ENCODE measurements around the gene SLC16A5.
A peak's percentile ranks its signal among the peaks of the same experiment; 100 is the strongest.

Gene SLC16A5

GRCh38 chr17:75146592-75146991 lies 58.8 kb downstream of the SLC16A5 start:
- no peak overlapping the region for H3K4me3 ChIP-seq (replicated peaks; ENCODE audit: low read depth, low read length)
- DNase-seq (ENCODE audit: extremely low read depth, insufficient read length): no peak
- no peaks in the 10 kb centered on the region for H3K27me3 ChIP-seq (replicated peaks; ENCODE audit: control insufficient read depth, insufficient read depth, low read length)
- H3K36me3 ChIP-seq (ENCODE audit: control insufficient read depth, insufficient read depth, low read length): peaks cover 21% of the 10 kb centered on the region
- no peak for TF ChIP-seq CTCF (IDR thresholded peaks at IDR 0.05; ENCODE audit: insufficient read depth, low read length, poor library complexity, severe bottlenecking)

- DNase-seq (ENCODE audit: extremely low read depth, insufficient read length): no peak
- no peak for TF ChIP-seq CTCF (IDR thresholded peaks at IDR 0.05; ENCODE audit: insufficient read depth, low read length, poor library complexity, severe bottlenecking)
- H3K4me3 ChIP-seq (replicated peaks; ENCODE audit: low read depth, low read length): no peak overlapping the region
- no peaks in the 10 kb centered on the region for H3K27me3 ChIP-seq (replicated peaks; ENCODE audit: control insufficient read depth, insufficient read depth, low read length)
- H3K36me3 ChIP-seq (ENCODE audit: control insufficient read depth, insufficient read depth, low read length): peaks cover 21% of the 10 kb centered on the region
Measured at GRCh38 chr17:75147878-75148546, 60.3 kb downstream of the SLC16A5 start.

- H3K36me3 ChIP-seq (ENCODE audit: control insufficient read depth, insufficient read depth, low read length): peaks cover 6% of the 10 kb centered on the region
- H3K27me3 ChIP-seq (replicated peaks; ENCODE audit: control insufficient read depth, insufficient read depth, low read length): no peaks in the 10 kb centered on the region
- DNase-seq (ENCODE audit: extremely low read depth, insufficient read length): no peak
- H3K4me3 ChIP-seq (replicated peaks; ENCODE audit: low read depth, low read length): peak overlapping the region; percentile 93
- TF ChIP-seq CTCF (IDR thresholded peaks at IDR 0.05; ENCODE audit: insufficient read depth, low read length, poor library complexity, severe bottlenecking): no peak
Measured at GRCh38 chr17:75151930-75152329, 64.2 kb downstream of the SLC16A5 start.

- no peak for TF ChIP-seq CTCF (IDR thresholded peaks at IDR 0.05; ENCODE audit: insufficient read depth, low read length, poor library complexity, severe bottlenecking)
- Histone ChIP-seq H3K27me3 (replicated peaks; ENCODE audit: control insufficient read depth, insufficient read depth, low read length) (no peaks in the 10 kb centered on the region), H3K4me3 (replicated peaks; ENCODE audit: low read depth, low read length) (peak overlapping the region; percentile 93), H3K36me3 (ENCODE audit: control insufficient read depth, insufficient read depth, low read length) (peaks cover 2% of the 10 kb centered on the region; the same call in 1 of the 2 replicates)
- no peak for DNase-seq (ENCODE audit: extremely low read depth, insufficient read length)
Measured at GRCh38 chr17:75152523-75152921, 64.8 kb downstream of the SLC16A5 start.

- H3K36me3 ChIP-seq (ENCODE audit: control insufficient read depth, insufficient read depth, low read length): no peaks in the 10 kb centered on the region
- H3K4me3 ChIP-seq (replicated peaks; ENCODE audit: low read depth, low read length): peak overlapping the region; percentile 93
- H3K27me3 ChIP-seq (replicated peaks; ENCODE audit: control insufficient read depth, insufficient read depth, low read length): no peaks in the 10 kb centered on the region
- no peak for TF ChIP-seq CTCF (IDR thresholded peaks at IDR 0.05; ENCODE audit: insufficient read depth, low read length, poor library complexity, severe bottlenecking)
- DNase-seq (ENCODE audit: extremely low read depth, insufficient read length): peak; percentile 34
Measured at GRCh38 chr17:75152922-75153779, 65.4 kb downstream of the SLC16A5 start.
